ENCODE results near the gene UNC13B.
"Not testable (repeated sequence)": the region's sequence is repeated elsewhere in the genome, so short reads cannot be mapped to it uniquely, and the experiment has no call there.

The UNC13B gene

GRCh38 chr9:35161713-35162604 lies at the start of gene UNC13B:
Gene UNC13B, plus strand, starts transcription at chr9:35162009. Its CDS starts 275 bp downstream, at chr9:35162284.
- DNase-seq: peak; percentile 81

DNA sequence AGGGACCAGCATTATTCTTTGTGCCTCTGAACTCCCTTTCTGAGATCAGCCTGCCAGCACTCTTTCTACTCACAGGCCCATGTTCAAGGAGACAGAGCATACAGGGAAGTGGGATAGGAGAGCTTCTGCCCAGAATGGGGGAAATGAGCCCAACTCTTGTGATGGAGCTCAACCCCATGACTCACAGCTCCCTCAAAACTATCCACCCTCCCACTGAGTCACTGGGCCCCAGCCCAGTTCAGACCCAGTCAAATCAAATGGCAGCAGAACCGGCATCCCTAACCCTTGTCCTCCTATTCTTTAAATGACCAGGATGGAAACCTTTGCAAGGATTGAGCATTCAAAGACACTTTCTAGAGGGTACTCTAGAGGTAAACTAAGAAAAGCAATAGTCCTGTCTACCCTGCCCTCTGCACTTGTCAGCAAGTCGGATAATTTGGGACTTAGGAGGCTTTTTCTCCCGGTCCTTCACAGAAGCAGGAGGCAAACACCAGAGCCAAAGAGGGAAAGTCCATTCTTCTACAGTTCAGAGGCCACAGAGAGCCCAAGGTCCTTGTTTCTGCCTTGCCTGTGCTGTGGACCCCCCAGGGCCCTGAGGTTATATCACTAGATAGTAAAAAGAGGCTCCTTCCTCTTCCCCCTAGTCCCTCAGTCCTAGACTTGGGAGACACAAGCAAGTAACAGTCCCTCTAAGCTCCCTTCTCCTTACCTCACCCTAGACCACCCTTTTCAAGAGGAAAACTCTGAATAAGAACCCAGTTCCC lies 49.4 kb upstream of the UNC13B start:
- DNase-seq: no peak

DNA sequence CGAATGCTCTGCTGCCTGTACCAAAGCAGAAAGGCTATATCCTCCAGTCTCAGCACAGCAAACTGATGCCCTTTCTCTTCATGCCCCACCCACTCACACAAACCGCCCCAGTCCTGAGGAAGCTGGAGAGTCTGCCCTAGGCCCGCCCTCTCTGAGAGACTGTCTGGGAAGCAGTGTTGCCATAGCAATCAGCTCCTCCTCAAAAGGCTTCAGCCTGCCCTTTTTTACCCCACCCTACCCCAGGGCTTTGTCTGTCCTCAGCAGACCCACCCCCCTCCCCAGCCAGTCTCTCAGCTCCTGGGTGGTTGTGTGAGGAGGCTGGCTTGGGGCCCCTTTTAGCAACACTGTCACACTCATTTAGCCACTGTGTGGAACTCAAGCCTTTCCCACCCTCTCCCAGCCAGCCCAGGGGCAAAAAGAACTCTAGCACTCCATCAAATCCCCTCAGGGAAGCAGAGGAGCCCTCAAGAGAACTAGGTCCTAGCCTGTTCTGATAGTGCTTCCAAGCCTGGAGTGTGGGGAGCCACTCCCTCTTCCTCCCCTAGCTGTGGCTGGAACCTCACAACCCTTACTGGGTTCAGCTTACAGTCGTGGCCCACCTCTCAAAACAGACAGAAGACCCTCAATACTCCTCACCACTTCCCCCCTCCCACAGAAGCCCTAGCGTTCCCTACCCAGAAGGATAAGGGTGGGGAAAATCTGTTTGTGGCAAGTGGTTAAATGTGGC lies 47.5 kb upstream of the UNC13B start:
- peak; percentile 39 for DNase-seq

DNA sequence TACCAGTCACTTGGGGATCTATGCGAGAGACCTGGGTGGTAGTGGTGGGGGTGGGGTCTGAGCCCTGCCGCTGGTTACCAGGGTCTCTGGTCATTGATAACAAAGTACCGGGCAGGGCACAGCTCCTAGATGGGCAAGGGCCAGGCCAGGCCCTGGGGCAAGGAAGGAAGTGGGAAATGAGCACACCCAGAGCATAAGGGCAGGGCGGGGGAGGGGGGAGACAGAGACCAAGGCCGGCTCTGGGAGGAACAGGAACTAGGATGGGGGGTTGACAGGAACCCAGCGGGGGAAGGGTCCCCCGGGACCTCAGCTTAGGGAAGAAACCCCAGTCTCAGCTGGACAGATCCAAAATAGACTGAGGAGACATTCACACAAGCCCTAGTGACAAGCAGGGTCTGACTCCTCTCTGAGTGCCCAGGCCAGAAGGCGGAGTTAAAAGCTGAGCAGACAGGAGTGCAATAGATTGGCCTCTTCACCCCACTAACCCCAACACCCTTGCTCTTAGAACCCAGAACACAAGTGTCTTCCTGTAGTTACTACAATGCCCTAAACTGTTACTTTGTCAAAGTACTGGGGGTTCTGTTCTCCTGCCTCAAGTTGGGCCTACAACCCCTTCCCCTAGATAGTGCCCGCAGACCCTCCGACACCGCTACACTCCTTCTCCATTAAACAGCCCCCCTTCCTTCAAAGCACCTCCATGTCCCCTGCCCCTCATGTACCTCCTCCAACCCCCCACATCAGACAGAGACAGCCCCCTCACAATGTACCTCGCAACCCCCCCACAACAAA lies 46.8 kb upstream of the UNC13B start:
- DNase-seq: no peak

DNA sequence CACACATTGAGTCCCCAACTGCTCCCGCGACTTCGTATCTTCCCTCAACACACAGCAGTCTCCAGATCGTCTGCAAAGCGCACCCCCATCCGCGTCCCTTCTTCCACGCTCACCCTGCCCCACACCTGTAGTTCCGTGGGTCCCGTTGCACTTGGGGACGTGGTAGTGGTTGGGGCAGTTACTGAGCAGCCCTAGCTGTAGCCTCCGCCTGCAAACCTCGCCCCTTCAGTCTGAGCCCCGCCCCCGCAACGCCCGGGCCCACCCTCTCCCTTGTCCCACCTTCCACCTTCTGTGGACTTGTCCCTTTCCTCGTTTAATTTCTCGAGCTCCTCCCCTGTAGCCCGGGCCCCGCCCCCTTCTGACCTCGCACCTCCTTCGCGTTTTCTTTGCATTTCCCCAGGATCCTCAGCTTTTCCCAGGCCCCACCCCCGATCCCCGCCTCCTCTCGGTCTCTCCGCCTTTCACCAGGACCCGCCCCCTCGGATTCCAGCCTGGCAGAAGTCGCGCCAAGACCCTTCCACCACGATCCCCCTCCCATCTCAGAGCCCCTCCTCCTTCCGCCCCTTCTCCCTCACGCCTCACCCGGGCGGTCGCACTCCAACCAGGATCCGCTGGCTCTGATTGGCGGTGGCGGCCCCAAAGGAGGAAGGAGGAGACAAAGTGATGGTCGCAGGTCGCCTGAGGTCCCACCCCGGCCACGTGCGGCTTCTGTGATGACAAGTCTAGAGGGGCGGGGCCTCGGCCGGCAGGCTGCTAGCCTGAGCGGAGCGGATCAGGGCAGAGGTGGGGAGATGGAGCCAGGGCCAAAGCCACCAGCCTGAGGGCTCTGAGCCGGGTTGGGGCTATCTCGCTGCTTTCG lies 45.9 kb upstream of the UNC13B start, which contains the start of gene ATOSB:
Gene ATOSB (minus strand): TSS at position 183 of the 859 bp plus-strand sequence. CDS start 7,588 bp downstream, outside the sequence.
- peak; percentile 84 for DNase-seq

DNA sequence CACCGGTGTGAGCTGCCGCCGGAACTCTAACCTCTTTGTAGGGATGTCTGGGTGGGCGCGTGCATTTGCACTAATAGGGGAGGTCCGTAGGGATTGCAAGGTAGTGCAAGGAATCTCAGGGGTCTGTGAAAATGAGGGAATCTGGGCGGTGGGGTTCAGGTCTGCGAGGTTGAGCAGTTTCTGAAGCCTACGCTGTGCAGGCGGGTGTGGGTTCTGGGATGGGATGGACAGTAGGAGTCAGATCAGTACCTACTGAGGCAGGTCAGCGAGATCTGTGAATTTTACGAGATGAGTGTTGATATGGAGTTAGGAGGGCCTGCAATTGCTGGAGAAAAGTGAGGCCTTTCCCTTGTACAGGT lies 45.3 kb upstream of the UNC13B start:
- DNase-seq: no peak

DNA sequence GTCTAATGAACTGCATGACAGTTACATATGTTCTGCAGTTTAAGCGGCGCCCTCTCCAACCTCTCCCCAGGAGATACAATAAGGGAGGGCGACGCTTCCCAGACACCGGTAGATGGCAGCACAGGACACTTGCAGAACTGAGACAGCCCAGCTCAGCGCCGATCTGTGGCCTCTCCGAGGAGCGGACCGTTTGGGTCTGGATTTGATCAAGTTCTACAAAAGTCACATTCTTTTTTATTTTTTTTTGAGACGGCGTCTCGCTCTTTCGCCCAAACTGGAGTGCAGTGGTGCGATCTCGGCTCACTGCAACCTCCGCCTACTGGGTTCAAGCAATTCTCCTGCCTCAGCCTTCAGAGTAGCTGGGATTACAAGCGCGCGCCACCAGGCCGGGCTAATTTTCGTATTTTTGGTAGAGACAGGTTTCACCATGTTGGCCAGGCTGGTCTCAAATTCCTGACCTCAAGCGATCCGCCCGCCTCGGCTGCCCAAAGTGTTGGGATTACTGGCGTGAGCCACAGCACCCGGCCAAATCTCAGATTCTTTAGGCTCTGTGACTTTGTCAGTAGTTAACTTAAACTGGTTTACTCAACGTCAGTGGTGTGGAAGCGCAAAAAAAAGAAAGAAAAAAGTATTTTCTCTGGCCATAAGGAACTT lies 44.8 kb upstream of the UNC13B start:
- peak; percentile 54 for DNase-seq

- DNase-seq: no peak
Measured at GRCh38 chr9:35134920-35135319, 26.9 kb upstream of the UNC13B start.

- DNase-seq: no peak
Measured at GRCh38 chr9:35135988-35136387, 25.8 kb upstream of the UNC13B start.

DNA sequence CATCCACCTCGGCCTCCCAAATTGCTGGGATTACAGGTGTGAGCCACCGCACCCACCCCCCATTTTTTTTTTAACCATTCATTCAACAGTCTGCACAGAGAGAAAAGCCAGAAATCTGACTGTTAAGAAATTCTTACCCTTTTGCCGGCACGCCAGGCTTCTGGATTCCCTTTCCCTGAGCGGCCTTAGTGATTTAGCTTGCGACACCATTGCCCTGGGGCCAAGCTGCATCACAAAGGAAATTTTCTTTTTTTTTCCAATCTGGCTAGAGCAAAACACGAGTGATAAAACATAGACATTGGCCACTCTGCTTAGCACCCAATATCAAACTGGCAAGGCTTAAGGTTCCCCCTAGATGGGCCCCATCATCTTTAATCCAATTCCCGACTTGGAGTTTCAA lies 24.9 kb upstream of the UNC13B start:
- no peak for DNase-seq

DNA sequence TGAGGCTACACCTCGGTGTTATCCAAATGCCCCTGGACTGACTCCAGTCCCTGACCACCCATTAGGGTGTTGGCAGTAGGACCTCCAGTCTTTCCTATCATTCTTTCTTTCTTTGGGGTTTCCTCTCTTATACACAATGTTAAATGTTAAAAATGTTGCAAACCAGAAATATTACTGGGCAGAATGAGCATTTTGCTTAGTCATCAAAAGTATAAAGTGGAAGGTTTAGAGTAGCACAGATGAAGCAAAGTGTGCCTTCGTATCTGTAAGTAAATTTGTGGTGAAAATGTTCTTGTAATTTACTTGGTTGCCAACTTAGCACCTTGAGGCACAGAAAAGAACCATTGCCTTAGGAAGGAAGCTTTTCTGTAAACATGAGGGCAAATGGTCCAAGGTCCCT lies 21.7 kb upstream of the UNC13B start:
- no peak for DNase-seq

DNA sequence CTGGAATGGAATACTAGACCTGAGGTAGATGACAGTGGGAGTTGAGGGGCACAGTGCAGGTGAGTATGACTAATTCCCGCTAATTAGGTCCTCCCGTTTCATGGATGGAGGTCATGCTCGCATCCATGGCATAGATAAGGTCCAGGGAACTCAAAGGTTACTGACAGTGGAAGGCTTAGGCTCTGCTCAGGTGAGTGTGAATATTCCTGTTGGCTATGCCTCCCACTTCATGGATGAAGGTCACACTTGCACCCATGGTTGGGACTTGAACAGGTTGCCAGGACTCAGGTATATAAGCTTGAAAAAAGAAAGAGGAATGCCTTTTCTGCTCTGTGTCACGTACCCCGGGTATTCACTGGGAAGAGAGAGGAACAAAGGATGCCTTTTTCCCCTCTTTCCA lies 19.8 kb upstream of the UNC13B start:
- no peak for DNase-seq

DNA sequence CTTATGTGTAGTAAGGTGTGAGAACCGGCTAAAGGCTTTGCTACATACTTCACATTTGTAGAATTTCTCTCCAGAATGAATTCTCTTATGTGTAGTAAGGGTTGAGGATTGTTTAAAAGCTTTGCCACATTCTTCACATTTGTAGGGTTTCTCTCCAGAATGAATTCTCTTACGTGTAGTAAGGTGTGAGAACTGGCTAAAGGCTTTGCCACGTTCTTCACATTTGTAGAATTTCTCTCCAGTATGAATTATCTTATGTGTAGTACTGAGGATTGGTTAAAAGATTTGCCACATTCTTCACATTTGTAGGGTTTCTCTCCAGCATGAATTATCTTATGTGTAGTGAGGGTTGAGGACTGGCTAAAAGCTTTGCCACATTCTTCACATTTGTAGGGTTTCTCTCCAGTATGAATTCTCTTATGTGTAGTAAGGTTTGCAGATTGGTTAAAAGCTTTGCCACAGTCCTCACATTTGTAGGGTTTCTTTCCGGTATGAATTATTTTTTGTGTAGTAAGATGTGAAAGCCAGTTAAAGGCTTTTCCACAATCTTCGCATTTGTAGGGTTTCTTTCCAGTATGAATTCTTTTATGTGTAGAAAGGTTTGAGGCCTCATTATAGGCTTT lies 13.8 kb upstream of the UNC13B start:
- not testable (repeated sequence) for DNase-seq

DNA sequence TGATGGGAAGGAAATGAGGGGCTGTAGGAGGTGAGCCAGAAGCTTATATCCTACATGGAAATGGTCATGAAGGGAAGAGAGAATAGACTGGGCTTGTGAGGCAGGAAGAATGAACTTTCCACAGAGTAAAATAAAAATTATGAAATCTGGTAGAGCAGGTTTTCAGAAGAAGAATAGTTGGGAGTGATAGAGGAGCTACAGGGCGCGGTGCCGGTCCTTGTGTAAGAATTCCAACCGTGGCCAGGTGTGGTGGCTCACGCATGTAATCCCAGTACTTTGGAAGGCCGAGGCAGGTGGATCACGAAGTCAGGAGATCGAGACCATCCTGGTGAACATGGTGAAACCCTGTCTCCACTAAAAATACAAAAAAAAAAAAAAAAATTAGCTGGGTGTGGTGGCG lies 8.9 kb upstream of the UNC13B start:
- DNase-seq: no peak

- no peak for DNase-seq
Measured at GRCh38 chr9:35156781-35157180, 5.0 kb upstream of the UNC13B start.

- not testable (repeated sequence) for DNase-seq
Measured at GRCh38 chr9:35157836-35158235, 4.0 kb upstream of the UNC13B start.

GRCh38 chr9:35158501-35159280 lies 3.1 kb upstream of the UNC13B start:
- no peak for DNase-seq

GRCh38 chr9:35162605-35163315 lies 951 bp downstream of the UNC13B start:
- no peak for DNase-seq

GRCh38 chr9:35163413-35163812 lies 1.6 kb downstream of the UNC13B start:
- no peak for DNase-seq
